HG03457 (cell line): Measurements from ENCODE around the gene PPP1R3G.
A peak's percentile ranks its signal among the peaks of the same experiment; 100 is the strongest.

Source experiments
- ATAC-seq: cut with Tn5 transposase; IDR thresholded peaks from one replicate; pipeline ENCODE4 v1.9.1; 2021; ENCODE audit warnings: moderate number of reproducible peaks; ENCODE audit not compliant: unreplicated experiment

Gene PPP1R3G

DNA sequence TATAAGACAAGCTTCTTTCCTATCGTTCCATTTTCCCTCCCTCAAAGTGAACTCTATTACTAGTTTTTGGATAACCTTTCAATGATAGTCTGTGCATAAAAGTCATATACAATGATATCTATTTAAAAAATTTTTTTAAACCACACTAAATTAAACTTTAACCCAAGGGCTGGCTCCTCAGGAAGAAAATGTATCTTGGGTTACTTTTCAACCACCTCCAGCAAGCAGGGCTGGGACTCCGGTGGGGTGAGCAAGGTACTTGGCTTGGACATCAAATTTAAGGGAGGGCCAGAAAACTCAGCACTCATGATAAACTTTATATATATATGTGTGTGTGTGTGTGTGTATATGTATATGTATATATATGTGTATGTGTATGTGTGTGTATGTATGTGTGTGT, 13.9 kb upstream of the PPP1R3G start:
- no peak for ATAC-seq

DNA sequence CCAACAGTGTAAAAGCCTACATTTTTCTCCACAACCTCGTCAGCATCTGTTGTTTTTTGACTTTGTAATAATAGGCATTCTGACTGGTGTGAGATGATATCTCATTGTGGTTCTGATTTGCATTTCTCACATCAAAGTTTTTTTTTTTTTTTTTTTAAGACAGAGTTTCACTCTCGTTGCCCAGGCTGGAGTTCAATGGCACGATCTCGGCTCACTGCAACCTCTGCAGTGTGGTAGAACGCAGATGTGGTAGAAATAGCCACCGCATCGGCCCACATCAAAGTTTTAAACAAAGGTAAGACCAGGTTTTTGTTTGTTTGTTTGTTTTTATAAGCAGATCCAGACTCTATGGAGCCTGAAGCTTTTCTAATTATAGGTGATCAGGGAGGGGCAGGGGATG, 12.7 kb upstream of the PPP1R3G start:
- no peak for ATAC-seq

DNA sequence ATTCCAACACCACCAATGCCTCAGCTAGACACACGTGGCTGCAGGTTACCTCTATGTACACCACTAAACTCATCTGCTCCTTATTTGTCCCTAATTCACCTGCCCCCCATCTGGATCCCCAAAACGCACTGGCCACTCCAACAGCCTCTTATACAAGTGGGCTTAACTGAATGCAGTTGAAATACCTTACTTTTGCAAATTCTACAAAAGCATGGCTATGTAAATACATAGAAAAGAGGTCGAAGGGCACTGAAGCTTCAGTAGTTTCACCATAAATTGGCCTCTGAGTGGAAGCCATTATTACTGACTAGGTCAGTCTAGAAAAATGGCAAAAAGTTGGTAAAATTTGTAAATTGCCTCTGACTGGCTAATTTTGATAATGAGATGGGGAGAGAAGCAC, 11.1 kb upstream of the PPP1R3G start:
- ATAC-seq: no peak

DNA sequence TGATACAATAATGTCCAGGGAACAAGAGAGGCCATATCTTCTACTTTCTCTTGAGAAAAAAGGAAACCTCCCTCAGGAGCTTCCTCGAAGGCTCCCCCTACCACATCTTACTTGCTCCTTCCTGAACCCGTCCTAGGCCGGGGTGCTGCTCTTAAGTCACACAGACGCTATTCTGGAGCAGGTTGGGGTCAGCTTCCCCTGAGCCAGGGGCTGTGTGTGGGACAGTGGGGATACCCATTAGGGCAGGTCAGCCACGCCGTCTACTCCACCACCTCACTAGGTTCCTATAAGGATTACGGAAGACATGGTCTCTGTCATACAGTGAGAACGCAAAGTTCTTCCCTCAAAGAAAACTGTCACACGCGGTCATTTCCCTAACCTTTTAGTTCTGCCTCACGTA, 8.2 kb upstream of the PPP1R3G start:
- ATAC-seq: no peak

DNA sequence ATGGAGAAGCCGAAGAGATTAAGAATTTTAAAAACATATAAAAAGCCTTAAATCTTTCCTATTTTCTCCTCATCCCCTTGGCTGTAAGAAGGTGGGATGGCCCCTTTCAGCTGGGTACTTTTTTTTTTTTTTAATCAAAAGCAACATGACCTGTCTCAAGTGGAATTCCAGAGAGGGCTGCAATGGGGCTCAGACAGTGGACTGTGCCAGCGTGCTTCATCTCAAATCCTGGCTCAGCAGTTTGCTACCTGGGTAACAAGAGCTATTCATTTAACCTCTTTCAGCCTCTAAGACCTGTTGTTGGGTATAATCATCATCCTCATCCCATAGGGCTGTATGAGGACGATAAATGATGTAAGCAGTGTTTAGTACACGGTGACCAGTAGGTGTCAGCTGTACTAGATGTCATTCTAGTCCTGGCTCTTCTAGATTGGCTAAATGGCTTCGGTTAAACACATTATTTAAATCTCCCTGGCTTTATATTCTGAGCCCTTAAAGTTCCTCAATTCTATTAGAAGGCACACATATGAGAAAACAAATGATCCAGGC, 6.9 kb upstream of the PPP1R3G start:
- no peak for ATAC-seq

DNA sequence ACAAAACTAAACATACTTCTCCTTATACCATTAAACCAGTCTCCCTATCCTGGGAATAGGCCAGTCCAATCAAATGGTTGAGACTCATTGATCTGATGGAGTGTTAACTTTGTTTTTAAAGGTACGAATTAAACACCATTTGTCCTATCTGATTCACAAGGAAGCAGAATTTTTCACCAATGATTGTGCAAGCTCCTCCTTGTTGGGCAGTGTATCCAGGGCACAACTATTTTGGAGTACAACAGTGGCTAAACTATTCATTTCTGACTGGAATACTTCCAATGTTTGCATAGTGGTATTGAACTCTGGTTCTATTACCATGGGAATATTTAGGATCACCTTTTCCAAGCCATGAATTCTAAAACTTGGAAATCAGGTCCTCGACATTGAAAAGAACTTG, 5.4 kb upstream of the PPP1R3G start:
- no peak for ATAC-seq

DNA sequence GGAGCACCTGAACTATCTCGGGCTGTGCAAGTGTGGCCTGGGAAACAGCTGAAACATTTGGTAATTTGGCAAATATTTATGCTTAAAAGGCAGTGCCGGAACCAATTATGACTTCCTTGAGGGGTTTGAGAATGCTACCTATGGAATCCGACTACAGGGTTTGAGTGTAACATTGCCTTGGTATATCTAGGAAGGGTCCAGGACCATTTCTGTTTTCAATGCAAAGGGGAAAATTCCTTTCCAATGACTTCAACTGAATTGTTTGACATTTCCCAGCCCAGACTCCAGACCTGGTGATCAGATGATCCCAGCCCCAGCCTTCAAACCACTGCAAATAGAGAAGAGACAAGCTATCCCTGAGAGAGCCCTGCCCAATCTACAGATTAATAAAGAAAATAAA, 4.6 kb upstream of the PPP1R3G start:
- no peak for ATAC-seq

DNA sequence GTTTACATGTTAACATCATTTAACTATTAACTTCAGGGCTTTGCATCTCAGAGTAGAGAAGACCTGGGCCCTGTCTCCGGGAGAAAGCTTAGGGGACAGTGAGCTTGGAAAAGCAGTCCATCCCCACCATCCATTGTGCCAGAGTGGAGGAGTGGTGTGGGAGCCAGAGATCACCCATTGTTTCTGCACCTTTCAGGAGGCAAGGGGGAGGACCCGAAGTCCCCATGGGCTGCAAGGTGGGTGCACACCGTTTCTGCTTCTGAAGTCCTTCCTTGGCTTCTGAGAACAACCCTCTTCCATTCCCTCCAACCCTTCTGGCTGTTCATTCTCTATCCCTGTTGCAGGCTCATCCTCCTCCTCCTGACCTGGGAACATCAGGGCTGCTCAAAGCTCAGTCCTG, 4.0 kb upstream of the PPP1R3G start:
- ATAC-seq: no peak

DNA sequence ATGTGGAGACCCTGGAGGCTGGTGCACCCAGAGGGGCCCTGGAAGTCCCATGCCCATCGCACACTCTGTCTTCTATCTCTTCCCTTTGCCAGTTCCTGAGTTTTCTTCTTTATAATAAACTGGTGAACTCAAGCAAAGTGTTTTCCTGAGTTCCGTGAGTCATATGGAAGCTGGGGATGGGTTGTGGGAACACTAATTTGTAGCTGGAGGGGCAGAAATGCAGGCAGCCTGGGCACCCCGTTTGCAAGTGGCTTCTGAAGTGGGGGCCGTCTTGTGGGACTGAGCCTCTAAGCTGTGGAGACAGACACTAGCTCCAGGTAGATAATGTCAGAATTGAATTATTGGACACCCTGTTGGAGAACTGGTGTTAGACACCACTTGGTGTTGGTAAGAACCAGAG, 3.2 kb upstream of the PPP1R3G start:
- ATAC-seq: no peak

DNA sequence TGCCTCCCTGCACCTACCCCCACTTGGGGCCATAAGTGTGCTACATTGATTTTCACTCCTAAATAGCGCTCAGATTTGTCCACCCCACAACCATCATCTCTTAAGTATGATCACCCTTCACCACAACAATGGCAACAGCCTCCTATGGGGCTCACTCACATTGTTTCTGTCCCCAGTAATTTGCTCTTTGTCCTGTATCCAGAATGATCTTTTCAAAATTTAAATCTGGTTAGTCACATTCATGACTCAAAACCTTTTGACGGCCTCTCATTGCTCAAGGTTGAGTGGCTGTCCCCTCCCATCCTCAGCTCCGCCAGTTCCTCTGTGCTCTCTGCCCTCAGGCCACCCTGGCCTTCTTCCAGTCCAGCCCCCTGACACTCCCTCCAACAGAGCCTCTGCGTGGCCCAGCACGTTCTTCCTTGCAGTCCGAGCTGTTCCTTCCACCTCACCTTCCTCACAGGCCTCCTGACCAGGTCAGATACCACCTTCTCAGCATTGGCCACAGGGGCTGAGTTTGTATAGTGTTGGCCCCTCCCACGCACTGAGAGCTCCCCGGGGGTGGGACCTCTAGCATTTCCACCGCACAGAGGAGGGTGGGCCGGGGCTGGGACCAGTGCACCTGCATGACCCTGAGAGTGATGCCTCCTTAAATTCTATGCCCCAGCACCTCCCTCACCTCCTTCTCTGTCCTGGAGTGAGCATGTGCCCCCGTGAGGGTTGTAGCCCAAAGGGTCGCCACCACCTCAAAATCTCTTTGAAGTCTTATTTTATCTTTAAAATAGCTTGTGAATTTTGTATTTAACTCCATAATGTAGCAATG, 2.4 kb upstream of the PPP1R3G start:
- no peak for ATAC-seq

DNA sequence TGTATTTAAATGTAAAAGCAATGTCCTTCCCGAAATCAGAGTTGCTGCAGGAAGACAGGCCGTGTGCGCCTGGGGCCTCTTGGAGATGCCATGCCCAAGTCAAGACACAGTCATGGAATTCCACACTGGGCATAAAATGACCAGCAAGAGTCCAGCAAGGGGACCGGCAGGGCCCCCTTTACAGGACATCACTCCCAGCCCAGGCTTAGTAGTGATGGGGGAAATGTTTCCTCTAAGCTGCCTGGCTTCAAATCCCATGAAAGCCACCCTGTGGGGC, 1.9 kb upstream of the PPP1R3G start:
- no peak for ATAC-seq

DNA sequence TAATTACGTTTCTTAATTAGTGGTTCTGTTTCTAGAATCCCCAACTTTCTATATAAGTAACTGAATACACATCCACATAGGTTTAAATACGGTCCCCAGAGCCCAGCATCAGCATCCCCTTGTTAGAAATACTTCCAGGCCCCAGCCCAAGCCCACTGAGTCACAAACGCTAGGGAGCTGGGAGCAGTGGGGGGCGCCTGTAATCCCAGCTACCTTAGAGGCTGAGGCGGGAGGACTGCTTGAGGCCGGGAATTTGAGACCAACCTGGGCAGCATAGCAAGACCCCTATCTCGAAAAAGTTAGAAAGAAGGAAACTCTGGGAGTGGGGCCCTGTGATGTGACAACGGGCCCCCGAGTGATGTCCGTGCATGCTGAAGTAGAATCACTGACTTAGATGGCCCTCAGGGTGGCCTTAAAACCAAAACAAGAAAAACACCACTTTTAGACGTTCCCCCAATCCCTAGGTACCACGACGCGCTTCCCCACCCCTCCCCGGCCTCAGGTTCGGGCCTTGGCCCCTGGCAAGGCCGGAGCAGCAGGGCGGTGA, 1.3 kb upstream of the PPP1R3G start:
- ATAC-seq: no peak

DNA sequence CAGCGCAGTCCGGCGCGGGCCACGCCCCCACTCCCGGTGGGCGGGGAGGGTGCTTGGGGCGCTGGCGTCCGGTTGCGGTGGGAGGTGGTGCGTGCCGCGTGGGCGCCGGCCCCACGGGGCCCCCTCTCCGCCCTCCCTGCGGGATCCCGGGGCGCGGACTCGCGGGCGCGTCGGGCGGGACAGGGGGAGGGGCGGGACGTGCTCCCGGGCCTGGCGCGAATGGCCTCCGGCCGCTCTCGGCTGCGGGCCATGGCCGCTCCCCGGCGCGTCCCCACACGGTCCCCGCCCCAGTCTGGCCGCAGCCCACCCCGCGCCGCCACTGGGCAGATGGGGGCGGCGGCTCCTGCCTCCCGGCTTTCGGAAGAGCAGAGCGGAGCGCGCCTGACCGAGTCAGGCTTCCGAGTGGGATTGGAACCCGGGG, 771 bp upstream of the PPP1R3G start:
- peak; percentile 31 for ATAC-seq

DNA sequence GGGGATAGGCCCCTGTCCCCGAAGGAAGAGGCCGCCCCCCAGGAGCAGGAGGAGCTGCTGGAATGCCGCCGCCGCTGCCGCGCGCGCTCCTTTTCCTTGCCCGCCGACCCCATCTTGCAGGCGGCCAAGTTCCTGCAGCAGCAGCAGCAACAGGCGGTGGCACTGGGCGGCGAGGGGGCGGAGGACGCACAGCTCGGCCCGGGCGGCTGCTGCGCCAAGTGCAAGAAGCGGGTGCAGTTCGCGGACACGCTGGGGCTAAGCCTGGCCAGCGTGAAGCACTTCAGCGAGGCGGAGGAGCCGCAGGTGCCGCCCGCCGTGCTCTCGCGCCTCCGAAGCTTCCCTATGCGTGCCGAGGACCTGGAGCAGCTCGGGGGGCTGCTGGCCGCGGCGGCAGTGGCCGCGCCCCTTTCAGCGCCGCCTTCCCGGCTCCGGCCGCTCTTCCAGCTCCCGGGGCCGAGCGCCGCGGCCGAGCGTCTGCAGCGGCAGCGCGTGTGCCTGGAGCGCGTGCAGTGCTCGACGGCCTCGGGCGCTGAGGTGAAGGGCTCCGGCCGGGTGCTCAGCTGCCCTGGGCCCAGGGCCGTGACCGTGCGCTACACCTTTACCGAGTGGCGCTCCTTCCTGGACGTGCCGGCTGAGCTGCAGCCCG, 630 bp downstream of the PPP1R3G start:
- no peak for ATAC-seq

DNA sequence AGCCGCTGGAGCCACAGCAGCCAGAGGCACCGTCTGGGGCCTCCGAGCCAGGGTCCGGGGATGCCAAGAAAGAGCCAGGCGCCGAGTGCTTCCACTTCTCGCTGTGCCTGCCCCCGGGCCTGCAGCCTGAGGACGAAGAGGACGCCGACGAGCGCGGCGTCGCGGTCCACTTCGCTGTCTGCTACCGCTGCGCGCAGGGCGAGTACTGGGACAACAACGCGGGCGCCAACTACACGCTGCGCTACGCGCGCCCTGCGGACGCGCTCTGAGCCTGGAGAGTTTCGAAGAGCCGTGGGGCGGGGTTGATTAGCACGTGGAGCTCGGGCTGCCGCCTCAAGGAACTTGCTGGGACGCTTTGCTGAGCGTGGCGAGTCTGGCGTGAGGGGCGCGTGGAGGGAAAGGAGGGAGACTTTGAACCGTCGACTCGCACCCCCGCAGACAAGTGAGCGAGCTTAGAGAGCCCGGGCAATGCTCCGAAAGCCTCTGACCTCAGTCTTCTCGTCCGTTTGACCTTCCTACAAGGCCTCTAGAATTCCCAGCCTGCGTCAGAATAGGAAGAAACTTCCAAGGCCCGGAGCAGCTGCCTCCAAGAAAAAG, 1.3 kb downstream of the PPP1R3G start:
- ATAC-seq: no peak

DNA sequence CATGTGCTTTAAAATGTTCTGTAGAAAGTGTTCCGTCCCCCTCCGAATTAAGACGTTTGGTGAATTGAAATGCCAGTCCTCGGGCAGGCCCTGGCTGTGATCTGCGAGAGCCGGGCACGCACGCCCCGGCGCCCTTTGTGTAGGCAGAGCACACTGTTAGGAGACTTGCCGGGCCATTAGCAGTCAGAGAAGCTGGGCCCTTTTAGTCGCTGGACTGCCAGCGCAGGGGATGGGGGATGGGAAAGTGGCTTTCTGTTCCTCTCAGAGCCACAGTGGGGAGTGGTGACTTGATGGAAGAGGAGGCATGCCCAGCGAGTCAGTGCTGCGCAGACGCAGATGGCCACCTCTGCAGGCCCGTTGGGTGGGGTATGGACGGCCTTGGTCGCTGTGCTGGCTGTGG, 2.2 kb downstream of the PPP1R3G start:
- ATAC-seq: no peak

DNA sequence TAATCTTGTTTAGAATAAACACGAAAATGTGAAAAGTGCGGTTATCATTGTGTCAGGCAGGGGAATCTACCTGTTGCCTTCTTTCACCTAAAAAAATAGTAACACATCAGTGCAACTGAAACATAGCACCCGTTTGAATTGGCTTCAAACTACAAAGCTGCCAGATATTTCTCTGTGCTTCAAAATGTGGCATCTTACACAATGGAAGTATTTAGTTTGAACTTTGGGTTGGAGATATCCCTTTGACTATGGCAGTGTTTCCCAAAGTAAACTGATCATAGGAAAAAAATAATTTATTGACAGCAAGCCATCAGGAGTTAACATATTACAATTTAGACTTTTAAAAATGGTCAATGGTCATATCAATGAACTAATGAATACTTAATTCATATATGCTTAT, 3.6 kb downstream of the PPP1R3G start:
- ATAC-seq: no peak

DNA sequence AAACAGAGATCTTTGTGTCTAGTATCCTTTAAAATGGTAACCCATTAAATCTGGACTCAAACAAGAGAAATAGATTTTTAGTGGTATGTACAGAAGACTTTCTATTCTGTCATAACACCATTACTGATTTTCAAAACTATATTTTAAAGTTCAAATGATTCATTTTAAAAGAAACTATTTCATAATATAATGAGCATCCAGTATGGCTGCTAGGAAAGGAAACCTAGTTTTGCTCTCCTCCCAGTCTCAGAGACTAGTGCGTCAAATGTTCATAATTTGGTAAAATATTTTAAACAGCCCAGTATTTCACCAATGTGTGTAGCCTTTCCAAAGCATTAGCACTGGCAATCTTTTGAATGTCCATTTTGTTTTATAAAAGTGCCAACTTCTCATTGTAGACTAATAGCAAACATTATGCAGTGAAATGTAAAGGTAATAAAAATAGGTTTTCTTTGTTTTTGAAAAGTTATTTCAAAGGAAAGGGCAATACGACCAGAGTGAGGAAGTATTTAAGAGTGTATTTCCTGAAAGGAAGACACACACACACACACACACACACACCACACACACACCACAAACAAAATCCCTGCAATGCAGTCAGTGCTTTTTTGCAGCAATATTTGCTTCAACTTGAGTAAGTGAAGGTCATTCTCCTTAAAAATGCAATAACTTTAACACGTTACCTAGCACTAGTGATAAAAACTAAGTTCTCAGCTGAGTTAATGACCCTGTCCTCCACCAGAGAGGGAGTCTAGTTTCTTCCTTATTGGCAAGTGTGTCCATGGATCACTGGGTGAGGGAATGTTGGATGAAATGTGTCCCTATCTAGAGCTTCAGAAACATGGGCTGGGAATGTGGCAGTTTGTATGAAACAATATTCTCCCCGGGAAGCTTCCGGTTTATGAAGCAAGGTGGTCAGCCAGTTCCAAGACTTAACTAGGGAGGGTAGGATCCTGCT, 4.6 kb downstream of the PPP1R3G start:
- ATAC-seq: no peak

DNA sequence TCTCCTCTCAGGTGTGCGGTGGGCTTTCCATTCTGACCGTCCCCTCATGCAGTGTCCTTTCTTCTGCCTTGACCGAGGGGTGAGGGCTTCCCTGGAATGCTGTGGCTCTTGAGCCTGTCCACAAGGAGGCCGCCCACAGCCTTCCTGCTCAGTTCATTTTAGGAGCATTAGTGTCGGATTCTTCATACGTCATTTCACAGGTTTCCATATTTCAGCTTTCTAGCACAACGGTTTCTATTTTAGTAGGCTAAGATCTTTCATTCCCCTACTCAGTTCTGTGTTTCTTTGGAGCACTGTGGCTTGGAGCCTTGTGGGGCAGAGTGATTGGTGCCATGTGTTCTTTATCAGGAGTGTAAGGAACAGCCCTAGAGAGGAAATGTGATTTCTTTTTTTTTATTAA, 5.5 kb downstream of the PPP1R3G start:
- ATAC-seq: no peak

DNA sequence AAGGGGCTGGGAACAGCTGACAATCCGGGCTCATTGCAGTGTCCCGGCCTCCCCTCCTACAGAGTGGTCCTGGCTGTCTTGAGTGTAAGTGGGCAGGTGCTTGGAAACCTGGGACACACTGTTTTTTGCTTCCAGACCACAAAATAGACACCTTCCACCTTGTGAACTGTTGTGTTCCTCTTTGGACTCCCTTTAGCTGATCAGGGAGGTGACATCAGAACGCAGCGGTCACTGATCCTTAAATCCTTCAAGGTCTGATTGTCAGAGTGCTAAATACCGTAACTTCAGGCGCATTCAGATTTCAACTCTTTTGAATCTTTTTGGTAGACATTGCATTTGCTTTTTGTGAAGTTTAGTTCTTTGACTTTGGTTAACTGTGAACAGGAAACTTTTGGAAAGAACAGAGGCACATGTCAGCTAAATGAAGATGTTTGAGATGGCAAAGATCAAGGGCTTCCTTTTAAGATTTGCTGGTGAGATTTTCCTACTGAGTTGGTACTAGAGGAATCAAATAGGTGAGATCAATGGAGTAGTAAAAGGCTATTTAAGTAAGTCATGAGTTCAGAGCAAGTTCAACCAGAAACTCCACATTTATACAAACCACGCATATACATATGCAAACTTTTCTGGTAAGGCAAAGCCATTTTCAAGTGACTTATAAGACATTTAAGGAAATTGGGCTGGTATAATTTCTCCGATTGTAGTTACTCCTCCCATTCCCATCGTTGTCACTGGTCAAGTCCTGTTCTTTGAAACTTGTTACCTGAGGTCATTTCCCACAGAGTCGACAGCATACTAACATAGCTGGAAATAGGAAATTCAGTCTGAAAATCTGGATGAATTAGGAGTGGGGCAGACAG, 6.3 kb downstream of the PPP1R3G start:
- no peak for ATAC-seq
